GM23248 (cell line): ENCODE data around the gene PLEK2. TPM values are rescaled to one million over a fixed set of nuclear protein-coding genes. Genes with fewer than 3 reads are reported as not detected.

ENCODE experiments used
- DNase-seq: peaks from one replicate; pipeline ENCODE4 v3.0.0-alpha.2; 2015
- H2AFZ ChIP-seq: fragments of 200-600 bp; sonication (generic); 2 replicates; pipeline ENCODE4 v1.6.1; 2016; ENCODE audit warnings: antibody characterized with exemption
- H3F3A ChIP-seq: fragments of 200-600 bp; sonication (generic); 2 replicates; pipeline ENCODE4 v1.6.1; 2016; ENCODE audit warnings: mild to moderate bottlenecking, antibody characterized with exemption, mixed run types; ENCODE audit not compliant: insufficient read depth
- H3K27ac ChIP-seq: fragments of 200-600 bp; sonication (generic); 2 replicates; pipeline ENCODE4 v1.5.1; 2016; ENCODE audit warnings: mild to moderate bottlenecking
- H3K27me3 ChIP-seq: fragments of 200-600 bp; sonication (generic); replicated peaks from 2 replicates; pipeline ENCODE4 v1.6.1; 2016; ENCODE audit warnings: mild to moderate bottlenecking; ENCODE audit not compliant: insufficient read depth
- H3K36me3 ChIP-seq: fragments of 200-600 bp; sonication (generic); 2 replicates; pipeline ENCODE4 v1.6.1; 2016; ENCODE audit warnings: low read depth, mild to moderate bottlenecking
- H3K4me1 ChIP-seq: fragments of 200-600 bp; sonication (generic); 2 replicates; pipeline ENCODE4 v1.6.1; 2016; ENCODE audit warnings: mild to moderate bottlenecking; ENCODE audit not compliant: insufficient read depth
- H3K4me2 ChIP-seq: fragments of 200-600 bp; sonication (generic); one replicate; pipeline ENCODE4 v1.6.1; 2016; ENCODE audit warnings: mild to moderate bottlenecking; ENCODE audit not compliant: unreplicated experiment
- H3K4me3 ChIP-seq: fragments of 200-600 bp; sonication (generic); 2 replicates; pipeline ENCODE4 v1.5.1; 2016; ENCODE audit warnings: mild to moderate bottlenecking
- H3K79me2 ChIP-seq: fragments of 200-600 bp; sonication (generic); 2 replicates; pipeline ENCODE4 v1.6.1; 2016; ENCODE audit warnings: mild to moderate bottlenecking; ENCODE audit not compliant: insufficient read depth
- H3K9ac ChIP-seq: fragments of 200-600 bp; sonication (generic); 2 replicates; pipeline ENCODE4 v1.6.1; 2016; ENCODE audit warnings: mild to moderate bottlenecking
- H3K9me2 ChIP-seq: fragments of 200-600 bp; sonication (generic); 2 replicates; pipeline ENCODE4 v1.6.1; 2016; ENCODE audit warnings: mixed run types, mild to moderate bottlenecking, moderate library complexity; ENCODE audit not compliant: insufficient read depth
- H3K9me3 ChIP-seq: fragments of 200-600 bp; sonication (generic); one replicate; pipeline ENCODE4 v1.6.1; 2017; ENCODE audit warnings: low read depth
- H4K20me1 ChIP-seq: fragments of 200-600 bp; sonication (generic); 2 replicates; pipeline ENCODE4 v1.6.0; 2016; ENCODE audit not compliant: insufficient read depth
- EZH2 ChIP-seq: fragments of 200-600 bp; sonication (generic); IDR thresholded peaks from 2 replicates; pipeline ENCODE4 v1.6.1; 2018; ENCODE audit warnings: antibody characterized with exemption, mild to moderate bottlenecking; ENCODE audit not compliant: insufficient read depth, poor library complexity, severe bottlenecking
- EZH2phosphoT487 ChIP-seq: fragments of 200-600 bp; sonication (generic); IDR thresholded peaks from 2 replicates; pipeline ENCODE4 v1.6.1; 2018; ENCODE audit warnings: antibody characterized with exemption, moderate library complexity, mild to moderate bottlenecking, low read depth; ENCODE audit not compliant: insufficient read depth
- WGBS, 2 experiments: methylation state at CpG; one replicate each; pipeline ENCODE4 v1.1.6; 2015 to 2017; ENCODE audit warnings: low lambda C conversion rate in 2 of 2, low coverage in 1 of 2; ENCODE audit errors: missing lambda C conversion rate in 2 of 2; 5-methylcytosine and 5-hydroxymethylcytosine counted together
- in situ Hi-C: fragments of 300-500 bp; cut with MboI; formaldehyde crosslinking; loops from 2 replicates; pipeline ENCODE4 v1.15.0; 2020
- polyA plus RNA-seq: library from polyadenylated mRNA; unstranded; fragments of >200 nt; fragmentation: Nextera tagmentation; extraction: Ambion mirVana; gene quantifications from 2 replicates; pipeline ENCODE4 v1.2.1, GENCODE V29; 2016
- total RNA-seq: library from RNA; depleted of rRNA; stranded (reverse); fragments of >200 nt; shearing (Covaris generic); gene quantifications from 2 replicates; pipeline ENCODE4 v1.2.3, GENCODE V29; 2014

PLEK2 gene
- total and polyA plus RNA-seq, 2 experiments from 2014 or later, result 10.8 to 11.4 TPM

DNA sequence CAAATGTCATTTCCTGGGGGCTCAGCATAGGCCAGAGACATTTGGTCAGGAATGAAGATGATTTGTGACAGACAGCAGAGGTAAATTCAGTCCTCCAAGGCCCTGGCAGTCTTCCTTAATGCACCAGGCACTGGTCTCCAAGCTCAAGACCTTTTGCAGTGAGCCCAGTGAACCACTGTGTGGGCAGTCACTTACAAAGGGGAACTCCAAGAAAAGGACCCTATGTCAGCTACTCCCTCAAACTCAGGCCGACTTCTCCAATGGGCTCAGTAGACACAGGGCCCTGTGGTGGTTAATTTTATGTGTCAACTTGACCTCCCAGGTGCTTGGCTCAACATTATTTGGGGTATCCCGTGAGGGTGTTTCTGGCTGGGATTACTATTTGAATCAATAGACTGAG is 29.3 kb upstream of the PLEK2 start:
- 54 to 71% methylated on average over 2 of the region's 2 CpGs for WGBS, 2 experiments
- H3K9me2 ChIP-seq, result no peaks in the 10 kb centered on the region
- peaks cover 11% of the 10 kb centered on the region; the same call in 1 of the 2 replicates for H3K27me3 ChIP-seq
- no peaks in the 10 kb centered on the region for H3K9me3 ChIP-seq
- no peaks in the 10 kb centered on the region for H3K36me3 ChIP-seq
- H3K79me2 ChIP-seq, result no peaks in the 10 kb centered on the region
- in situ Hi-C loops, result no loop called here
- H3K4me2 ChIP-seq, result no peak overlapping the region
- TF ChIP-seq EZH2, result no peak
- TF ChIP-seq EZH2phosphoT487, result no peak
- no peaks in the 10 kb centered on the region for H4K20me1 ChIP-seq
- DNase-seq, result no peak
- H2AFZ ChIP-seq, result no peak overlapping the region
- no peak overlapping the region for H3K4me3 ChIP-seq
- no peak overlapping the region for H3K9ac ChIP-seq
- H3K27ac ChIP-seq, result no peak overlapping the region
- H3F3A ChIP-seq, result no peaks in the 10 kb centered on the region
- H3K4me1 ChIP-seq, result peaks cover 10% of the 10 kb centered on the region

GRCh38 chr14:67440513-67440912 is 28.5 kb upstream of the PLEK2 start:
- WGBS, 2 experiments, result 53 to 66% methylated on average over 4 of the region's 4 CpGs
- H4K20me1 ChIP-seq, result no peaks in the 10 kb centered on the region
- H3K4me1 ChIP-seq, result peaks cover 10% of the 10 kb centered on the region
- no peaks in the 10 kb centered on the region for H3F3A ChIP-seq
- no peaks in the 10 kb centered on the region for H3K79me2 ChIP-seq
- in situ Hi-C loops, result no loop called here
- no peak overlapping the region for H2AFZ ChIP-seq
- no peak overlapping the region for H3K4me2 ChIP-seq
- DNase-seq, result no peak
- H3K9ac ChIP-seq, result no peak overlapping the region
- TF ChIP-seq EZH2 (no peak), EZH2phosphoT487 (no peak)
- H3K4me3 ChIP-seq, result no peak overlapping the region
- no peaks in the 10 kb centered on the region for H3K36me3 ChIP-seq
- no peaks in the 10 kb centered on the region for H3K9me3 ChIP-seq
- no peak overlapping the region for H3K27ac ChIP-seq
- H3K27me3 ChIP-seq, result peaks cover 11% of the 10 kb centered on the region; the same call in 1 of the 2 replicates
- H3K9me2 ChIP-seq, result no peaks in the 10 kb centered on the region

DNA sequence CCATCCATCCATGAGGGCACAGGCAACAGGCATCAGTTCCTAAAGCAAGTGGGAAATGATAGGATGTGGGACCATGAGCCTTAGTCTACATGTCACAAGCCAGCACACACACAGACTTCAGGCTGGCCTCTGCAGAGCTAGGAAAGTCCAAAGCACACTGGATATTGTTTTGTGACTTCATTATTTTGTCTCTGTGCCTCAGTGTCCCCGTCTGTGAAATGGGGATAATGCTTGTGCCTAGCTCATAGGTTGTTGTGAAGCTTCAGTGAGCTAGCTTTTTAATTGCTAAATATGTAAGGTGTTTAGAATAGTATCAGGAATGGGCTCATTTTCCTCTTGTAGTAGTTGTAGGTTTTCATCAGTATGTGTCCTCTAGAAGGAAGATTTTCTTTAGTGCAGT is 27.0 kb upstream of the PLEK2 start:
- Histone ChIP-seq H3K4me3 (no peak overlapping the region), H3F3A (no peaks in the 10 kb centered on the region), H4K20me1 (no peaks in the 10 kb centered on the region), H3K79me2 (no peaks in the 10 kb centered on the region), H3K27ac (no peak overlapping the region), H3K36me3 (no peaks in the 10 kb centered on the region), H3K9me2 (no peaks in the 10 kb centered on the region), H2AFZ (no peak overlapping the region), H3K9ac (no peak overlapping the region), H3K4me1 (no peaks in the 10 kb centered on the region), H3K9me3 (no peaks in the 10 kb centered on the region), H3K27me3 (peaks cover 13% of the 10 kb centered on the region), H3K4me2 (no peak overlapping the region)
- no peak for TF ChIP-seq EZH2
- no peak for TF ChIP-seq EZH2phosphoT487
- 26 to 27% methylated on average over 1 of the region's 1 CpG for WGBS, 2 experiments
- in situ Hi-C loops, result no loop called here
- no peak for DNase-seq

GRCh38 chr14:67436006-67436866 is 24.3 kb upstream of the PLEK2 start:
- H3K27ac ChIP-seq, result no peak overlapping the region
- H4K20me1 ChIP-seq, result no peaks in the 10 kb centered on the region
- H3F3A ChIP-seq, result no peaks in the 10 kb centered on the region
- H3K9ac ChIP-seq, result no peak overlapping the region
- 73 to 74% methylated on average over 10 of the region's 10 CpGs for WGBS, 2 experiments
- DNase-seq, result peak; percentile 22
- H3K27me3 ChIP-seq, result peaks cover 19% of the 10 kb centered on the region
- no peak overlapping the region for H3K4me3 ChIP-seq
- no peaks in the 10 kb centered on the region for H3K79me2 ChIP-seq
- H3K4me2 ChIP-seq, result no peak overlapping the region
- no peaks in the 10 kb centered on the region for H3K9me2 ChIP-seq
- no peaks in the 10 kb centered on the region for H3K9me3 ChIP-seq
- in situ Hi-C loops, result no loop called here
- no peaks in the 10 kb centered on the region for H3K4me1 ChIP-seq
- no peak overlapping the region for H2AFZ ChIP-seq
- H3K36me3 ChIP-seq, result no peaks in the 10 kb centered on the region
- no peak for TF ChIP-seq EZH2
- TF ChIP-seq EZH2phosphoT487, result no peak
